Neutrophil (primary cell): ENCODE results near the gene YKT6.
A peak's percentile ranks its signal among the peaks of the same experiment; 100 is the strongest.

Source experiments
- H3K27ac ChIP-seq: fragments of 200-600 bp; sonication (generic); 2 replicates; pipeline ENCODE4 v1.5.1; 2016; ENCODE audit warnings: mild to moderate bottlenecking, moderate library complexity
- H3K27me3 ChIP-seq: fragments of 200-600 bp; sonication (generic); 2 replicates; pipeline ENCODE4 v1.6.0; 2016; ENCODE audit warnings: mild to moderate bottlenecking
- H3K36me3 ChIP-seq: fragments of 200-600 bp; sonication (generic); 2 replicates; pipeline ENCODE4 v1.5.1; 2017
- H3K4me1 ChIP-seq, 2 experiments: fragments of 200-600 bp in 1 of 2; sonication (generic) in 1 of 2; 1 replicate in 1 of 2; 2 replicates in 1 of 2; pipeline versions ENCODE4 v1.5.1 to v1.6.1; 2013 to 2016; ENCODE audit warnings: low read depth in 1 of 2, low read length in 1 of 2, mild to moderate bottlenecking in 1 of 2, moderate library complexity in 1 of 2; ENCODE audit not compliant: control insufficient read depth in 1 of 2, insufficient read depth in 1 of 2
- H3K4me3 ChIP-seq, 2 experiments: fragments of 200-600 bp in 1 of 2; sonication (generic) in 1 of 2; 1 replicate in 1 of 2; 2 replicates in 1 of 2; pipeline ENCODE4 v1.5.1; 2013 to 2016; ENCODE audit warnings: low read depth in 1 of 2, low read length in 1 of 2, mild to moderate bottlenecking in 1 of 2, moderate library complexity in 1 of 2
- H3K9me3 ChIP-seq: fragments of 200-600 bp; sonication (generic); 2 replicates; pipeline ENCODE4 v1.5.1; 2016
- TF ChIP-seq, protein P1 (sequence below): fragments of 200-600 bp; sonication (generic); IDR thresholded peaks from 2 replicates; pipeline ENCODE4 v1.5.1; 2016; ENCODE audit warnings: antibody characterized with exemption

YKT6 gene

DNA sequence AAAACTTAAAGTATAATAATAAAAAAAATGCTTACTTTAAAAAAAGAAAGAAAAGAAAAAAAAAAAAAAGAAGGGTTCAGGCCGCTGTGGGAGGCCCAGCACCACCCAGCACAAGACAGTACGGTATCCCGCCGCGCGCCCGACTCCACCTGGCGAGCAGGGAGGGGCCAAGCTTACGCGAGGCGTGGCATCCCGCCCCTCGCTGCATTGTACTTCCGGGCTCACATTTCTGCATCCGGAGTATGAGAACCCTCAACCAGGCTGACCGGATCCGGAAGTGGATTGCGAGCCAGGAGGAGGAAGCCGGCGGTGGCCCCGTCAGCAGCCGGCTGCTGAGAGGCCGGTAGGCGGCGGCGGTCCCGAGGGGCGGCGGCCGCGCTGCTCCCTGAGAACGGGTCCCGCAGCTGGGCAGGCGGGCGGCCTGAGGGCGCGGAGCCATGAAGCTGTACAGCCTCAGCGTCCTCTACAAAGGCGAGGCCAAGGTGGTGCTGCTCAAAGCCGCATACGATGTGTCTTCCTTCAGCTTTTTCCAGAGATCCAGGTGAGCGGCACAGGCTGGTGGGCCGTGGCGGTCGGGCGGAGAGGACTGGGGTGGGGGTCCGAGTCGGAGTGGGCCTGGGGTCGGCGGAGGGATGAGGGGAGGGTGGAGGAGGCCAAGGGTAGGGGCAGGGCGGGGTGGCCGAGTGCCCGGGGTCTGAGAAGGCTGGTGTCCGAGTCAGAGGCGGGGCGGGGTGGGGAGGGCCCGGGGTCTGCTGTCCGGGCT lies at the start of gene YKT6:
Gene YKT6 (plus strand): TSS at position 280 of the 763 bp plus-strand sequence. CDS start 158 bp downstream, at position 438.
- Histone ChIP-seq H3K9me3 (no peaks in the 10 kb centered on the region), H3K27me3 (peaks cover 22% of the 10 kb centered on the region), H3K27ac (peak within 1 kb of the TSS; percentile 89), H3K4me1 (peaks cover 7 to 14% of the 10 kb centered on the region in 2 experiments), H3K4me3 (peak within 1 kb of the TSS; percentile 84 to 91), H3K36me3 (peaks cover 18% of the 10 kb centered on the region)
- TF ChIP-seq, protein P1, sequence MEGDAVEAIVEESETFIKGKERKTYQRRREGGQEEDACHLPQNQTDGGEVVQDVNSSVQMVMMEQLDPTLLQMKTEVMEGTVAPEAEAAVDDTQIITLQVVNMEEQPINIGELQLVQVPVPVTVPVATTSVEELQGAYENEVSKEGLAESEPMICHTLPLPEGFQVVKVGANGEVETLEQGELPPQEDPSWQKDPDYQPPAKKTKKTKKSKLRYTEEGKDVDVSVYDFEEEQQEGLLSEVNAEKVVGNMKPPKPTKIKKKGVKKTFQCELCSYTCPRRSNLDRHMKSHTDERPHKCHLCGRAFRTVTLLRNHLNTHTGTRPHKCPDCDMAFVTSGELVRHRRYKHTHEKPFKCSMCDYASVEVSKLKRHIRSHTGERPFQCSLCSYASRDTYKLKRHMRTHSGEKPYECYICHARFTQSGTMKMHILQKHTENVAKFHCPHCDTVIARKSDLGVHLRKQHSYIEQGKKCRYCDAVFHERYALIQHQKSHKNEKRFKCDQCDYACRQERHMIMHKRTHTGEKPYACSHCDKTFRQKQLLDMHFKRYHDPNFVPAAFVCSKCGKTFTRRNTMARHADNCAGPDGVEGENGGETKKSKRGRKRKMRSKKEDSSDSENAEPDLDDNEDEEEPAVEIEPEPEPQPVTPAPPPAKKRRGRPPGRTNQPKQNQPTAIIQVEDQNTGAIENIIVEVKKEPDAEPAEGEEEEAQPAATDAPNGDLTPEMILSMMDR: peak; percentile 93

DNA sequence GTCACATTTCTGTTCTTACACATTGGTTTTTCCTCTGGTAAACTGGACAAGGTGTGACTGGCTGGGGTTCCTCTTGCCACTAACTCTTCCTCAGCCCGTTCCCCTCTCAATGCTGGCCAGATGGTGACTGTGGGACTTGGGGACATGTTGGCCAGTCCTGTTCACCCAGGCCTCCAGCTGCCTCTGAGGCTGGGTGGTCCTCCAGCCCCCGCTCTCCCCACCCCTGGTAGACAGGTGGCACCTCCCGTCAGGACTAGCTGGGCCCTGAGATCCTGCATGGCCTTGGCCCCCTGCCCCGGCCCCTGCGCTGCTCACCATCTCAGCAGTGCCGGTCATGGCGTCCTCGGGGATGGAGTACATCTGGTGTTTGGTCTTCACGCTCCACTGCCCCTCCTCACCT lies 48.8 kb upstream of the YKT6 start:
- Histone ChIP-seq H3K27me3 (peaks cover 19% of the 10 kb centered on the region), H3K36me3 (no peaks in the 10 kb centered on the region), H3K4me1 (no peaks in the 10 kb centered on the region), H3K9me3 (no peaks in the 10 kb centered on the region), H3K4me3 (no peak overlapping the region), H3K27ac (no peak overlapping the region)
- TF ChIP-seq, protein P1: no peak

DNA sequence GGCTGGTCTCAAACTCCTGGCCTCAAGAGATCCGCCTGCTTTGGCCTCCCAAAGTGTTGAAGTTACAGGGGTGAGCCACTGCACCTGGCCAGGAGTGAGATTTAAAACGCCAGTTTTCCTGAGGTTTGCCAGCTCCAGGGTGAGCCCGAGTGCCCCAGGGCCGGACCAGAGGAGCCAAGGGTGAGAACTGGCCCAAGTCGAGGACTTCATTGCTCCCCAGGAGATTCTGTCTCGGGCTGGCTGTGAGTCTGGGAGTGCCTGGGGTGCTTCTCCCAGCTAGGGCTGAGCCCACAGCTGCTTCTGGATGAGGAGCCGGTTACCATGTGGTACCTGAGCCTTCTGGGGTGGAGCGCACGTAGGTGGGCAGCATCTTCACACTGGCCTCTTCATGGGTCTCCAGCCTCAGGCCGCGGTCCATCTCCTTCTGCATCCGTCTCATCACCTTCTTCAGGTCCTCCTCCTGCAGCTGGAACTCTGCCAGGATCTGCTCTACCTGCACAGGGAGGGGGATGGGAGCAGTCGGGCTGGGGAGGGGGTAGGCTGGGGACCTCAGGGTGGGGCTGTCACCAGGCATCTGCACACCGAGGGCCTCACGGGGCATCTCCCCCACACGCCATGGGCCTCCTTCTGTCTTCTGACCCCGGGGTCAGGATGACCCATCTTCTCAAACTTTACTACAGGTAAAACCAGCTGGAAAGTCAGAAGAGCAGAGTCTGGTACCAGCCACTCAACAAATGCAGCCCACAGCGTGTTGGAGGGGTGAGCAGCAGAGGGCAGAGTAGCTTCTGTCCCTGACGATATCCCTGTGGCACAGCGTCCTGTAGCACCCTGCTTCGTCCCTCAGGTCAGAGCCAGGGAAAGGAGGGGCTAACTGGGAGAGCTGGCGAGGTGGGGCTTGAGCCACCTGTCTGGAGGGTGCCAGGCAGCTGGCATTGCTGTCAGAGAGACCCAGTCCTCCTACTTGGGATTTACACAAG lies 47.5 kb upstream of the YKT6 start:
- H3K4me1 ChIP-seq: no peaks in the 10 kb centered on the region

DNA sequence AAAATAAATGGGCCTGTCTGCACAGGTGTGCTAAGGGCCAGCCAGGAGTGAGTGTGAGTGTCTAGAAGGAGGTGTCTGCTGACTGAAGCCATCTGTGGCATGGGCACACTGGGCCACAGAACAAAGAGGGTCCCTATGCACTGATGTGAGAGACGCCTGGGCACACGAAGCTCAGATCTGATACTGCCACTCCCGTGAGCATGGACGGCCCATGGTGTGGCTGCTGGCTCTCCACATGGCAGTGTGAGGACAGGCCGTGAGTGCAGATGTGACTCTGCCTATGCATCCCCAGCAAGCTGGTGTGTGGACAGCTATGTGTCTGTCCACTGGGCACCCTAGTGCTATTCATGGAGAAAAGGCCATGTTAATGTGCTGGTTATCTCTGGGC lies 46.8 kb upstream of the YKT6 start:
- Histone ChIP-seq H3K4me3 (no peak overlapping the region), H3K27ac (no peak overlapping the region), H3K4me1 (no peaks in the 10 kb centered on the region), H3K9me3 (no peaks in the 10 kb centered on the region), H3K27me3 (no peaks in the 10 kb centered on the region), H3K36me3 (no peaks in the 10 kb centered on the region)
- TF ChIP-seq, protein P1: no peak

More for the DNA sequence above, 47.5 kb upstream of the YKT6 start:
- no peak overlapping the region for H3K27ac ChIP-seq
- TF ChIP-seq, protein P1: no peak
- peaks cover 6% of the 10 kb centered on the region for H3K27me3 ChIP-seq
- H3K36me3 ChIP-seq: no peaks in the 10 kb centered on the region
- no peak overlapping the region for H3K4me3 ChIP-seq
- H3K9me3 ChIP-seq: no peaks in the 10 kb centered on the region

DNA sequence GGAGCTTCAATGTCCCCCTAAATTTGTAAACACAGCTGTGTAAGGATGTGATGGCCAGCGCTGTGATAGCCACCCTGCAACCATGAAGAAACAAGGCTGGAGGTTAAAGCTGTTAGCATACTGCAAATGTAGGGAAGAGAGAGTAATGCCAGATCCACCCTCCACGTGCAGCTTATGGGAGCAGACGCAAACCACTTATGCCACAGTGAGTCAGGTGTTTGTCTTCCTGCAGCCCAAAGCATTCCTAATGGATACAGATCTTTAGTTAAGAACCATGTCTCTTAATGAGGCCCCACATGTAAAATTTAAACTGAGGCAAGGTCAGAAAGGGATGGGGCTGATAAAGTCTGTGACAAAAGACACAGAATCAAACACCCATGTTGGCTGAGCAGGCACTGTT lies 46.1 kb upstream of the YKT6 start:
- no peaks in the 10 kb centered on the region for H3K36me3 ChIP-seq
- no peaks in the 10 kb centered on the region for H3K4me1 ChIP-seq
- TF ChIP-seq, protein P1: no peak
- H3K27ac ChIP-seq: no peak overlapping the region
- H3K27me3 ChIP-seq: no peaks in the 10 kb centered on the region
- no peak overlapping the region for H3K4me3 ChIP-seq
- H3K9me3 ChIP-seq: no peaks in the 10 kb centered on the region
